KOPT-K1 (cell line): ENCODE measurements around the gene PROM1.

Experiments used
- H3K27ac ChIP-seq: fragments of 200-600 bp; sonication (generic); 2 replicates; pipeline ENCODE4 v1.5.1; 2016; ENCODE audit warnings: antibody characterized with exemption, mild to moderate bottlenecking, low read depth, low read length; ENCODE audit not compliant: poor library complexity, severe bottlenecking
- H3K36me3 ChIP-seq: fragments of 200-600 bp; sonication (generic); 2 replicates; pipeline ENCODE4 v1.5.1; 2017; ENCODE audit warnings: antibody characterized with exemption, mild to moderate bottlenecking, low read length, moderate library complexity; ENCODE audit not compliant: insufficient read depth
- H3K9me3 ChIP-seq: fragments of 200-600 bp; sonication (generic); 2 replicates; pipeline ENCODE4 v1.5.1; 2017; ENCODE audit warnings: antibody characterized with exemption, low read length, mild to moderate bottlenecking; ENCODE audit not compliant: insufficient read depth, poor library complexity, severe bottlenecking

Gene PROM1

DNA sequence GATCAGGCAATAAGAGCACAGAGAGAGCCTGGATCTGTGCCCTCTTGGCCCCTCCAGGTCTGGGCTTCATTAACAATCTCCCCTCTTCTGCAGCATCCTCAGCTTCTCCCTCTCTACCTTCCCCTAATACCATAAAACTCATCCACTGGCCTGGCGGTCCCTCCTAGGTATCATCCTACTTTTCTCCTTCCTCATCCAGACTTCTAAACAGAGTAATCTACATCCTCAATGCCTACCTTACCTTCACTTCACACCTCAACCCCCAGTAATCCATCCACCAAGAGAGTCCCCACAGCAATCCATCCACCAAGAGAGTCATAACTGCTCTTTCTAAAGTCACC is 162.3 kb downstream of the PROM1 start:
- peaks cover 2% of the 10 kb centered on the region for H3K9me3 ChIP-seq
- no peak overlapping the region for H3K27ac ChIP-seq
- H3K36me3 ChIP-seq: no peaks in the 10 kb centered on the region

DNA sequence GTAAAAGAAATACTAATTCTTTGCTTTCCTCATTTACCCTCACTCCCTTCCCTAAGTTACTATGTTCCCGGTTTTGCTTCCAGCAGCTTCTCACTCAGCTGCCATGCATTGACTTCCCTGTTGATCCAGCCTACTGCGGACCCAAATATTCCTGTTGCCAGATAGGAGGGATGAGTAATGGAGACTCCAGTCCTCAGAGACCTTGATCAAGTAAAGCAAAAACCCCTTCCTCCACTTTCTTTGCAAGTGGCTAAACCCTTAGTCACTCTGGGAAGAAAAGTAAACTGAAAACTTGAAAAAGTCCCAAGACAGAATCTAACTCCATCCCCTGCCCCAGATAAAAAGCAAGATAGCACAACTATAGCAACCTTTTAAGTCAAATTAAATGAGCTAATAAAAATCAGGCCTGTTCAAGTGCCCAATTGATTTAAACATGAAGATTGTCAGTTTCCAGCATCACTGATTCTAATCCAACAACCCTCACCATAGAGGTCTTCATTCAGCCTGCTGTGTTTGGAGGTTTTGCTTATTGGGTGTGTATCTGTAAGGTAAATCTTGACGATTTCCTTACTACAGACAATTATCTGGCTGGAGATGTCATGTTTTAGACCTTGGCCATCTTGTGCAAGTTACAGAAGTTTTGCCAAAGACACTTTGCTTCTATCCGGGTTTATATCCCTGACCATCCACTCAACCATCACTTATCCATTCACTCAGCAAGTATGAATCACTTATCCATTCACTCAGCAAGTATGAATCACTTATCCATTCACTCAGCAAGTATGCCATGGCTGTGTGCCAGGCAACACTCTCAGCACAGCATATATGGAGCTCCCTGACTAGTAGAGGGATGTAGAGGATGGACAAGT is 162.9 kb downstream of the PROM1 start:
- Histone ChIP-seq H3K36me3 (no peaks in the 10 kb centered on the region), H3K9me3 (peaks cover 6% of the 10 kb centered on the region), H3K27ac (no peak overlapping the region)

DNA sequence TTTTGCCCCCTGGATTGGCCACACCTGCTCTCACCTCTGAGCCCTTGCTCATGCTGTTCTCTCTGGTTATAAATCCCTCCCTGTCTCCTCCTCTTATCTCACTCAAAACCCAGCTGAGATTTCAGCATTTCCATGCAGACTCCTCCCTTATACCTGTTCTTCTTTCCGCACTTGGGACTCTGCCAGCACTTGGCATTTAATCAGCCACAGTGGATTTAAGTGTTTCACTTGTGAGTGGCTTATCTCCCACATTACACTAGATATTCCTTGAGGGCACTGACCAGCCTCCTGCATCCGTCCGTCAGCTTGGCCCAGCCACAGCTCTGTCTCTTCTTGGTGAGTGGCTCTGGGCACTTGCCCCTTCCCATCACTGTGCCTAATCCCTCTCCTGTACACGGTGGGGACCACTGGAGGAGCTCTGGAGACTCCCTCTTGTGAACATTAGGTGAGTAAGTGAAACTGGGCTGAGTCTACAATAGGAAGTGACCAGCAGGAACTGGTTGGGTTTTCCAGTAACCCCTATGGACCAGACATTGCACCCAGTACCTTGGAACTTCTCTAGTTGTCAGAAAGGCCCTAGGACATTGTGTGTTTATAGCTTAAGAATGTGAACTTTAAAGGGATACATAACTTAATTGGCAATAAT is 165.2 kb downstream of the PROM1 start:
- Histone ChIP-seq H3K36me3 (no peaks in the 10 kb centered on the region), H3K9me3 (peaks cover 21% of the 10 kb centered on the region), H3K27ac (no peak overlapping the region)
